Muscle layer of colon (tissue), 2 donors: ENCODE measurements around the gene SORL1-AS1.

Experiments used
- H3K27ac ChIP-seq: one replicate; pipeline ENCODE4 v1.7.0; 2013; ENCODE audit warnings: low read depth, mild to moderate bottlenecking, low read length, moderate library complexity
- H3K27me3 ChIP-seq, 2 donors: one replicate each; pipeline ENCODE4 v1.7.0; 2013; ENCODE audit warnings: low read length in 2 of 2, mild to moderate bottlenecking in 2 of 2; ENCODE audit not compliant: insufficient read depth in 2 of 2, control insufficient read depth in 1 of 2
- H3K36me3 ChIP-seq: one replicate; pipeline ENCODE4 v1.7.0; 2013; ENCODE audit warnings: mild to moderate bottlenecking, low read length; ENCODE audit not compliant: insufficient read depth
- H3K4me1 ChIP-seq: one replicate; pipeline ENCODE4 v1.7.0; 2013; ENCODE audit warnings: mild to moderate bottlenecking, low read length; ENCODE audit not compliant: insufficient read depth
- H3K4me3 ChIP-seq, 2 donors: one replicate each; pipeline ENCODE4 v1.7.0; 2013; ENCODE audit warnings: low read length in 2 of 2, low read depth in 1 of 2, mild to moderate bottlenecking in 1 of 2, moderate library complexity in 1 of 2
- H3K9ac ChIP-seq: one replicate; pipeline ENCODE4 v1.7.0; 2013; ENCODE audit warnings: low read length
- H3K9me3 ChIP-seq: one replicate; pipeline ENCODE4 v1.7.0; 2013; ENCODE audit warnings: mild to moderate bottlenecking, low read length
- donor health status: abdominal sarcoma.
- donor health status: Adenocarcinoma of cecum.

The SORL1-AS1 gene

GRCh38 chr11:121472312-121472711 is 19.5 kb upstream of the SORL1-AS1 start:
- H3K9me3 ChIP-seq = no peaks in the 10 kb centered on the region
- no peak overlapping the region for H3K4me3 ChIP-seq
- H3K9ac ChIP-seq = no peak overlapping the region
- H3K4me1 ChIP-seq = peaks cover 11% of the 10 kb centered on the region
- no peak overlapping the region for H3K27ac ChIP-seq
- H3K36me3 ChIP-seq = no peaks in the 10 kb centered on the region
- no peaks in the 10 kb centered on the region for H3K27me3 ChIP-seq

GRCh38 chr11:121471167-121471566 is 18.4 kb upstream of the SORL1-AS1 start:
- Histone ChIP-seq H3K36me3 (no peaks in the 10 kb centered on the region), H3K4me3 (no peak overlapping the region), H3K9ac (no peak overlapping the region), H3K27ac (no peak overlapping the region), H3K27me3 (no peaks in the 10 kb centered on the region), H3K9me3 (no peaks in the 10 kb centered on the region), H3K4me1 (peaks cover 21% of the 10 kb centered on the region)

GRCh38 chr11:121469910-121470309 is 17.1 kb upstream of the SORL1-AS1 start:
- Histone ChIP-seq H3K9ac (no peak overlapping the region), H3K9me3 (no peaks in the 10 kb centered on the region), H3K4me1 (peaks cover 33% of the 10 kb centered on the region), H3K36me3 (no peaks in the 10 kb centered on the region), H3K27me3 (no peaks in the 10 kb centered on the region), H3K4me3 (no peak overlapping the region), H3K27ac (no peak overlapping the region)

- H3K36me3 ChIP-seq = no peaks in the 10 kb centered on the region
- no peak overlapping the region for H3K9ac ChIP-seq
- peaks cover 43% of the 10 kb centered on the region for H3K4me1 ChIP-seq
- no peak overlapping the region for H3K27ac ChIP-seq
- no peaks in the 10 kb centered on the region for H3K9me3 ChIP-seq
- H3K4me3 ChIP-seq = no peak overlapping the region
- no peaks in the 10 kb centered on the region for H3K27me3 ChIP-seq
These were observed 15.2 kb upstream of the SORL1-AS1 start for GRCh38 chr11:121467965-121468364.

GRCh38 chr11:121467471-121467870 is 14.7 kb upstream of the SORL1-AS1 start:
- no peaks in the 10 kb centered on the region for H3K9me3 ChIP-seq
- no peak overlapping the region for H3K4me3 ChIP-seq
- H3K36me3 ChIP-seq = no peaks in the 10 kb centered on the region
- H3K4me1 ChIP-seq = peaks cover 41% of the 10 kb centered on the region
- H3K27ac ChIP-seq = no peak overlapping the region
- no peak overlapping the region for H3K9ac ChIP-seq
- H3K27me3 ChIP-seq = no peaks in the 10 kb centered on the region

GRCh38 chr11:121466063-121466794 is 13.5 kb upstream of the SORL1-AS1 start:
- Histone ChIP-seq H3K27ac (peak overlapping the region; percentile 61), H3K4me3 (peak overlapping the region in 1 of 2 donors; percentile 19), H3K9me3 (no peaks in the 10 kb centered on the region), H3K9ac (no peak overlapping the region), H3K27me3 (no peaks in the 10 kb centered on the region), H3K36me3 (no peaks in the 10 kb centered on the region), H3K4me1 (peaks cover 41% of the 10 kb centered on the region)

GRCh38 chr11:121465709-121466062 is 12.9 kb upstream of the SORL1-AS1 start:
- no peaks in the 10 kb centered on the region for H3K27me3 ChIP-seq
- H3K9ac ChIP-seq = no peak overlapping the region
- H3K4me1 ChIP-seq = peaks cover 41% of the 10 kb centered on the region
- no peaks in the 10 kb centered on the region for H3K9me3 ChIP-seq
- H3K36me3 ChIP-seq = no peaks in the 10 kb centered on the region
- H3K27ac ChIP-seq = peak overlapping the region; percentile 61
- H3K4me3 ChIP-seq = no peak overlapping the region

- Histone ChIP-seq H3K27me3 (no peaks in the 10 kb centered on the region), H3K4me3 (no peak overlapping the region), H3K4me1 (peaks cover 48% of the 10 kb centered on the region), H3K9me3 (no peaks in the 10 kb centered on the region), H3K9ac (no peak overlapping the region), H3K36me3 (no peaks in the 10 kb centered on the region), H3K27ac (peak overlapping the region; percentile 71)
These were observed 11.7 kb upstream of the SORL1-AS1 start for GRCh38 chr11:121464352-121464946.

- Histone ChIP-seq H3K4me3 (no peak overlapping the region), H3K4me1 (peaks cover 52% of the 10 kb centered on the region), H3K27me3 (no peaks in the 10 kb centered on the region), H3K9ac (no peak overlapping the region), H3K9me3 (no peaks in the 10 kb centered on the region), H3K27ac (peak overlapping the region; percentile 71), H3K36me3 (no peaks in the 10 kb centered on the region)
These were observed 11.0 kb upstream of the SORL1-AS1 start for GRCh38 chr11:121463689-121464335.

GRCh38 chr11:121461843-121462242 is 9.1 kb upstream of the SORL1-AS1 start:
- no peaks in the 10 kb centered on the region for H3K36me3 ChIP-seq
- no peaks in the 10 kb centered on the region for H3K9me3 ChIP-seq
- peaks cover 43% of the 10 kb centered on the region for H3K4me1 ChIP-seq
- no peak overlapping the region for H3K27ac ChIP-seq
- H3K4me3 ChIP-seq = no peak overlapping the region
- no peak overlapping the region for H3K9ac ChIP-seq
- no peaks in the 10 kb centered on the region for H3K27me3 ChIP-seq

- H3K4me3 ChIP-seq = no peak overlapping the region
- no peaks in the 10 kb centered on the region for H3K9me3 ChIP-seq
- peaks cover 35% of the 10 kb centered on the region for H3K4me1 ChIP-seq
- H3K36me3 ChIP-seq = no peaks in the 10 kb centered on the region
- no peak overlapping the region for H3K27ac ChIP-seq
- H3K9ac ChIP-seq = no peak overlapping the region
- no peaks in the 10 kb centered on the region for H3K27me3 ChIP-seq
These were observed 8.3 kb upstream of the SORL1-AS1 start for GRCh38 chr11:121460941-121461514.
